Measurements from ENCODE around the gene CDC42BPB. TPM values are rescaled to one million over a fixed set of nuclear protein-coding genes. Genes with fewer than 3 reads are reported as not detected.
A peak's percentile ranks its signal among the peaks of the same experiment; 100 is the strongest.

Gene CDC42BPB
- total and polyA plus RNA-seq, 2 of the 13 experiments (the other 11 are each of a cell fraction or from before 2014, with no cell fraction given), result 19.7 to 32.3 TPM

DNA sequence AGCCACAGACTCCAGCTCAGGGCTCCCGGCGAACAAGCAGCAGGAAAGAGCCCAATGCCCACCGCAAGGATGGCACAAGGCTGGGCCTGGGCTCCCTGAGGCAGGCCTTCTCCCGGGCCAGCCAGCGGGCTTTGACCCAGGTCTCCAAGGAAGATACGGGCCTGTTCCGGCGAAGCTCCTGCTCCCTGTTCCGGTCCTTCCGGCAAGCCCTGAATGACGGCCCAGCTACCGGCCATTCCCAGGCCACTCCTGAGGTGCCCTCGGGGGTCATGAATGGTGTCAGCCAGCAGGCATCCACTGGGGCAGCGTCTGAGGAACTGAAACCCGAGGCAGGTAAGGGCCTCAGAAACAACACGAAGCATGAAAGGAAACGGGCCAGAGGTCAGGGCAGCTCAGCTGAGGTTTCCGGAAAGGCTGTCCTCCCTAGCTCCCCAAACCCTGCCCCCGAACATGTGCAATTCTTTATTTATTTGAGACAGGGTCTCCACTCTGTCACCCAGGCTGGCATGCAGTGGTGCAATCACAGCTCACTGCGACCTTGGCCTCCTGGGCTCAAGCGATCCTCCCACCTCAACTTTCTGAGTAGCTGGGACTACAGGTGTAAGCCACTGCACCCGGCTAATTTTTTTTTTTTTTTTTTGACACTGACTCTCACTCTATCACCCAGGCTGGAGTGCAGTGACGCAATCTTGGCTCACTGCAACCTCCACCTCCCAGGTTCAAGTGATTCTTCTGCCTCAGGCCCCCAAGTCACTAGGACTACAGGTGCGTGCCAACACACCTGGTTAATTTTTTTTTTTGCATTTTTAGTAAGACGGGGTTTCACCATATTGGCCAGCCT is 43.2 kb upstream of the CDC42BPB start (continued):
- TF ChIP-seq ZNF280D (CRISPR knock-in tag; IDR thresholded peaks at IDR 0.05) (peak; percentile 80; the same call in 1 of the 2 replicates), IRX3 (CRISPR knock-in tag; IDR thresholded peaks at IDR 0.05; ENCODE audit: borderline replicate concordance, low read depth) (0 out of 2 replicates have a peak, but pooled peaks have one; percentile 14), RERE (CRISPR knock-in tag; IDR thresholded peaks at IDR 0.05; ENCODE audit: low read depth) (peak; percentile 70), SPEN (CRISPR knock-in tag; IDR thresholded peaks at IDR 0.05; ENCODE audit: low read depth) (peak; percentile 92), ZC3H13 (CRISPR knock-in tag; IDR thresholded peaks at IDR 0.05) (no peak; the same call in 1 of the 2 replicates), ARID2 (CRISPR knock-in tag; IDR thresholded peaks at IDR 0.05; ENCODE audit: borderline replicate concordance) (no peak), ZNF780A (CRISPR knock-in tag; IDR thresholded peaks at IDR 0.05) (no peak), ZNF549 (CRISPR knock-in tag; IDR thresholded peaks at IDR 0.05) (no peak), MXD4 (CRISPR knock-in tag; IDR thresholded peaks at IDR 0.05) (peak; percentile 87), ZNF615 (CRISPR knock-in tag; IDR thresholded peaks at IDR 0.05; ENCODE audit: borderline replicate concordance) (no peak), HOXA5 (CRISPR knock-in tag; IDR thresholded peaks at IDR 0.05) (peak; percentile 94), GPN1 (CRISPR knock-in tag; IDR thresholded peaks at IDR 0.05; ENCODE audit: borderline replicate concordance) (no peak)
- TF ChIP-seq, protein P1, sequence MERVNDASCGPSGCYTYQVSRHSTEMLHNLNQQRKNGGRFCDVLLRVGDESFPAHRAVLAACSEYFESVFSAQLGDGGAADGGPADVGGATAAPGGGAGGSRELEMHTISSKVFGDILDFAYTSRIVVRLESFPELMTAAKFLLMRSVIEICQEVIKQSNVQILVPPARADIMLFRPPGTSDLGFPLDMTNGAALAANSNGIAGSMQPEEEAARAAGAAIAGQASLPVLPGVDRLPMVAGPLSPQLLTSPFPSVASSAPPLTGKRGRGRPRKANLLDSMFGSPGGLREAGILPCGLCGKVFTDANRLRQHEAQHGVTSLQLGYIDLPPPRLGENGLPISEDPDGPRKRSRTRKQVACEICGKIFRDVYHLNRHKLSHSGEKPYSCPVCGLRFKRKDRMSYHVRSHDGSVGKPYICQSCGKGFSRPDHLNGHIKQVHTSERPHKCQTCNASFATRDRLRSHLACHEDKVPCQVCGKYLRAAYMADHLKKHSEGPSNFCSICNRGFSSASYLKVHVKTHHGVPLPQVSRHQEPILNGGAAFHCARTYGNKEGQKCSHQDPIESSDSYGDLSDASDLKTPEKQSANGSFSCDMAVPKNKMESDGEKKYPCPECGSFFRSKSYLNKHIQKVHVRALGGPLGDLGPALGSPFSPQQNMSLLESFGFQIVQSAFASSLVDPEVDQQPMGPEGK (CRISPR knock-in tag; IDR thresholded peaks at IDR 0.05), result peak; percentile 97
- TF ChIP-seq, protein P2, sequence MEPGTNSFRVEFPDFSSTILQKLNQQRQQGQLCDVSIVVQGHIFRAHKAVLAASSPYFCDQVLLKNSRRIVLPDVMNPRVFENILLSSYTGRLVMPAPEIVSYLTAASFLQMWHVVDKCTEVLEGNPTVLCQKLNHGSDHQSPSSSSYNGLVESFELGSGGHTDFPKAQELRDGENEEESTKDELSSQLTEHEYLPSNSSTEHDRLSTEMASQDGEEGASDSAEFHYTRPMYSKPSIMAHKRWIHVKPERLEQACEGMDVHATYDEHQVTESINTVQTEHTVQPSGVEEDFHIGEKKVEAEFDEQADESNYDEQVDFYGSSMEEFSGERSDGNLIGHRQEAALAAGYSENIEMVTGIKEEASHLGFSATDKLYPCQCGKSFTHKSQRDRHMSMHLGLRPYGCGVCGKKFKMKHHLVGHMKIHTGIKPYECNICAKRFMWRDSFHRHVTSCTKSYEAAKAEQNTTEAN (CRISPR knock-in tag; conservative IDR thresholded peaks at IDR 0.05), result peak; percentile 95
